ENCODE measurements around the gene SLC6A3. TPM values are rescaled to one million over a fixed set of nuclear protein-coding genes. Genes with fewer than 3 reads are reported as not detected.

The SLC6A3 gene
- total and polyA plus RNA-seq, 2 donors (not counting 1 experiment from before 2014, with no cell fraction given) = 0.01 to 0.15 TPM

- Mint-ChIP-seq H3K4me3 (peak overlapping the region; percentile 81), H3K4me1 (peaks cover 98% of the 10 kb centered on the region), H3K9me3 (ENCODE audit: insufficient read depth) (no peaks in the 10 kb centered on the region), H3K27me3 (no peaks in the 10 kb centered on the region), H3K27ac (peak overlapping the region; percentile 98)
- TF ChIP-seq EZH2 (IDR thresholded peaks at IDR 0.05; ENCODE audit: borderline replicate concordance, insufficient read depth, low read depth, low read length, poor library complexity, severe bottlenecking) = no peak
- TF ChIP-seq CTCF (IDR thresholded peaks at IDR 0.05) = no peak
- Histone ChIP-seq H3K9me3 (ENCODE audit: control extremely low read depth in 1 of 3, control insufficient read depth in 2 of 3, insufficient read depth in 1 of 3, low read length in 2 of 3) (peaks cover 0 to 6% (median 0%) of the 10 kb centered on the region in 3 donors), H3K79me2 (ENCODE audit: control insufficient read depth, insufficient read depth, low read length) (peaks cover 89% of the 10 kb centered on the region), H3K4me1 (ENCODE audit: control insufficient read depth in 2 of 2, insufficient read depth in 2 of 2, low read length in 2 of 2) (peaks cover 77 to 99% of the 10 kb centered on the region in 2 donors), H3K9ac (ENCODE audit: low read length) (peak overlapping the region; percentile 23), H2AFZ (ENCODE audit: insufficient read depth, low read depth, low read length, poor library complexity, severe bottlenecking) (no peak overlapping the region), H3K4me3 (ENCODE audit: control extremely low read depth in 1 of 5, extremely low read depth in 1 of 5, insufficient read depth in 1 of 5, low read depth in 2 of 5, low read length in 4 of 5) (peak overlapping the region in 2 of 5 experiments; percentile 18 to 25), H3K4me2 (replicated peaks; ENCODE audit: low read depth, low read length, poor library complexity, severe bottlenecking) (peak overlapping the region; percentile 63), H4K20me1 (ENCODE audit: control insufficient read depth, insufficient read depth, low read length, poor library complexity, severe bottlenecking) (no peaks in the 10 kb centered on the region), H3K36me3 (replicated peaks in 1 of 2; ENCODE audit: control extremely low read depth in 1 of 2, control insufficient read depth in 1 of 2, extremely low read depth in 1 of 2, insufficient read depth in 2 of 2, low read length in 1 of 2) (peaks cover 0 to 60% of the 10 kb centered on the region in 2 experiments), H3K27ac (ENCODE audit: low read length in 2 of 2) (peak overlapping the region; percentile 87 to 96), H3K27me3 (replicated peaks in 1 of 4; ENCODE audit: control extremely low read depth in 1 of 4, control insufficient read depth in 3 of 4, insufficient read depth in 4 of 4, low read length in 3 of 4) (no peaks in the 10 kb centered on the region)
- WGBS (ENCODE audit: insufficient coverage) = 22% methylated on average over 9 of the region's 12 CpGs
- intact Hi-C loops (cut with micrococcal nuclease) = loop anchor here (1.0 kb wide), 1 partner anchor 9 kb away; no protein-coding TSS in a partner anchor
- ChIA-PET CTCF (interaction anchor here (1.3 to 5.1 kb wide), 4 partner anchors 9 to 21 kb away, joined by 3 to 34 read pairs (median 16); no protein-coding TSS in a partner anchor), POLR2A (interaction anchor here (0.8 to 4.0 kb wide), 4 partner anchors 8 to 34 kb away, joined by 3 to 28 read pairs (median 18); no protein-coding TSS in a partner anchor)
- DNase-seq (peak; percentile 76), ATAC-seq (ENCODE audit: low read depth) (no peak)
Measured at GRCh38 chr5:1490376-1490775, 45.1 kb upstream of the SLC6A3 start.

GRCh38 chr5:1489754-1490153, 44.5 kb upstream of the SLC6A3 start:
- Mint-ChIP-seq H3K4me1 (peaks cover 98% of the 10 kb centered on the region), H3K27me3 (no peaks in the 10 kb centered on the region), H3K27ac (peak overlapping the region; percentile 98), H3K9me3 (ENCODE audit: insufficient read depth) (no peaks in the 10 kb centered on the region), H3K4me3 (peak overlapping the region; percentile 81)
- peaks cover 0 to 63% of the 10 kb centered on the region in 2 experiments for H3K36me3 ChIP-seq (replicated peaks in 1 of 2; ENCODE audit: control extremely low read depth in 1 of 2, control insufficient read depth in 1 of 2, extremely low read depth in 1 of 2, insufficient read depth in 2 of 2, low read length in 1 of 2)
- H4K20me1 ChIP-seq (ENCODE audit: control insufficient read depth, insufficient read depth, low read length, poor library complexity, severe bottlenecking) = no peaks in the 10 kb centered on the region
- H3K27ac ChIP-seq (ENCODE audit: low read length in 2 of 2) = peak overlapping the region; percentile 87 to 96
- ATAC-seq (ENCODE audit: low read depth) (no peak), DNase-seq (no peak)
- ChIA-PET POLR2A (interaction anchor here (0.8 to 4.0 kb wide), 5 partner anchors 9 to 35 kb away, joined by 3 to 28 read pairs (median 17); partner anchors contain the start of gene LPCAT1), CTCF (interaction anchor here (1.1 to 5.1 kb wide), 5 partner anchors 8 to 22 kb away, joined by 3 to 34 read pairs (median 4); no protein-coding TSS in a partner anchor)
- H3K4me3 ChIP-seq (ENCODE audit: control extremely low read depth in 1 of 5, extremely low read depth in 1 of 5, insufficient read depth in 1 of 5, low read depth in 2 of 5, low read length in 4 of 5) = peak overlapping the region in 2 of 5 experiments; percentile 7 to 18
- no peaks in the 10 kb centered on the region for H3K27me3 ChIP-seq (replicated peaks in 1 of 4; ENCODE audit: control extremely low read depth in 1 of 4, control insufficient read depth in 3 of 4, insufficient read depth in 4 of 4, low read length in 3 of 4)
- H3K9ac ChIP-seq (ENCODE audit: low read length) = peak overlapping the region; percentile 23
- H3K4me1 ChIP-seq (ENCODE audit: control insufficient read depth in 2 of 2, insufficient read depth in 2 of 2, low read length in 2 of 2) = peaks cover 78 to 99% of the 10 kb centered on the region in 2 donors
- TF ChIP-seq CTCF (IDR thresholded peaks at IDR 0.05) (no peak), EZH2 (IDR thresholded peaks at IDR 0.05; ENCODE audit: borderline replicate concordance, insufficient read depth, low read depth, low read length, poor library complexity, severe bottlenecking) (no peak)
- no peak overlapping the region for H2AFZ ChIP-seq (ENCODE audit: insufficient read depth, low read depth, low read length, poor library complexity, severe bottlenecking)
- H3K79me2 ChIP-seq (ENCODE audit: control insufficient read depth, insufficient read depth, low read length) = peaks cover 88% of the 10 kb centered on the region
- peaks cover 0 to 6% (median 0%) of the 10 kb centered on the region in 3 donors for H3K9me3 ChIP-seq (ENCODE audit: control extremely low read depth in 1 of 3, control insufficient read depth in 2 of 3, insufficient read depth in 1 of 3, low read length in 2 of 3)
- H3K4me2 ChIP-seq (replicated peaks; ENCODE audit: low read depth, low read length, poor library complexity, severe bottlenecking) = peak overlapping the region; percentile 63
- intact Hi-C loops (cut with micrococcal nuclease) = loop anchor here (1.0 to 10.0 kb wide), 3 partner anchors 10 to 145 kb away; partner anchors contain the start of genes CLPTM1L and LPCAT1
- WGBS (ENCODE audit: insufficient coverage) = 82% methylated on average over 18 of the region's 18 CpGs

Measured in B cell (primary cell).